Measurements from ENCODE around the gene DLG4. TPM values are rescaled to one million over a fixed set of nuclear protein-coding genes. Genes with fewer than 3 reads are reported as not detected.

Gene DLG4
- total and polyA plus RNA-seq, 2 donors (not counting 1 experiment from before 2014, with no cell fraction given), result 2.0 to 12.5 TPM

DNA sequence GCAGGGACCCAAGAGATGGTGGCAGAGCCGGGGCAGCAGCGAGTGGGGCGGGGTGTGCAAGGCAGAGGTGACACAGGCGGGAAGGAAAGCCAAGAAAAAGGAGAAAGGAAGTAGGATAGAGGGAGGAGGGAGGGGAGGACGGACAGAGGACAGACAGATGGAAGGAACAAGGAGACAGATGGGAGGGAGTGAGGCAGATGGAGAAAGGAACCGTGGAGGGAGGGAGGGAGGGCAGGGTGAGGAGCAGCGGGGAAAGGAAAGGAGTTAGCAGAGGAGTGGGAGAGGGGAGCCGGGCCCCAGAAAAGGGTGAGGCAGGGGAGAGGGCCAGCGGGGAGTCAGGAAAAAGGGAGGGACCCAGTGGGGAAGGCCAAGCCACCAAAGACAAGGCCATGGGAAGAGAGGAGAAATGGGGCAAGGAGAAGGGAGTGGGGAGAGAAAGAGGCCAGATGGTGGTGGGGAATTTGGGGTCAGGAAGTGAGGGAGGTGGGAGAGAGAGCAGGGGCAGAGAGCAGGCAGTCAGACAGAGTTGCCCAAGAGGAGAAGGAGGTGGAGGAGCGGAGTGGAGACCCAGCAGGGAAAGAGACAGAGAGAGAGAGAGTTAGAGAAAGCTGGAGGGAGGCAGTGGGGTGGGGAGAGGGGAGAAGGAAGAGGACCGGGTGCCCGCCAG lies 27.2 kb downstream of the DLG4 start:
- no peaks in the 10 kb centered on the region for H3K4me1 Mint-ChIP-seq

DNA sequence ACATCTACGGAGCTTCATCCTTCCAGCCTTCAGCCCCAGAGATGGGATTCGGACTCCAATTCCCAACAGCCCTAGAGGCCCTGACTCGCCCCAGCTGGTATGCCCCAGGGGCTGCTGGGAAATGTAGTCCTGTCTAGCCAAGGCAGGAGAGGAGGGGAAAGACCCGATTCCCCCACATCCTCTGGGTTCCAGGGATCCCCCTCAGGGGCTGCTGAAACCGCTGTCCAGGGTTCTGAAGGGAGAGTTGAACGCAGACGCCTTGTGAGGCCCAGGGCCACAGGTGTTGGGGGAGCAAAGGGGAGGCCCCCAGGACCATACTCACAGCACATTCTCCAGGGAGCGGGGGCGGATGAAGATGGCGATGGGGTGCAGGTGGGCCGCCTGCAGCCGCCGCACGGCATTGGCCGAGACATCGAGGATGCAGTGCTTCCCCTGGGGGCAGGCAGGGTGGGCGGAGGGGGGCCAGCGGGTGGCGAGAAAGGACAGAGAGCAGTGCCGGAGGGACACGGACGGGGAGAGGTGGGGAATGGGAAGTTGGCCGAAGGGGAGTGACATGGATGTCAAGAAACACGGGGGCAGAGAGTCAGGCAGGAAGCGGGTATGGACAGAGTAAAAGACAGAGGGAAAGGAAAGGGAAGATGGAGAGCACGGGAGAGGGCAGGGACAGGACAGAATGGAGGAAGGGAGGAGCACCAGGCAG lies 27.9 kb downstream of the DLG4 start:
- no peaks in the 10 kb centered on the region for H3K36me3 ChIP-seq (replicated peaks in 1 of 2; ENCODE audit: control extremely low read depth in 1 of 2, control insufficient read depth in 1 of 2, extremely low read depth in 1 of 2, insufficient read depth in 2 of 2, low read length in 1 of 2)
- no peak overlapping the region for H3K4me3 Mint-ChIP-seq
- H3K79me2 ChIP-seq (ENCODE audit: control insufficient read depth, insufficient read depth, low read length), result no peaks in the 10 kb centered on the region
- no peaks in the 10 kb centered on the region for H3K4me1 Mint-ChIP-seq
- no peak overlapping the region for H3K4me2 ChIP-seq (replicated peaks; ENCODE audit: low read depth, low read length, poor library complexity, severe bottlenecking)
- ChIA-PET POLR2A (no interaction called here), CTCF (no interaction called here)
- no peak overlapping the region for H3K27ac Mint-ChIP-seq
- H3K9me3 Mint-ChIP-seq (ENCODE audit: insufficient read depth), result no peaks in the 10 kb centered on the region
- no peaks in the 10 kb centered on the region for H4K20me1 ChIP-seq (ENCODE audit: control insufficient read depth, insufficient read depth, low read length, poor library complexity, severe bottlenecking)
- H2AFZ ChIP-seq (ENCODE audit: insufficient read depth, low read depth, low read length, poor library complexity, severe bottlenecking), result no peak overlapping the region
- no peak overlapping the region for H3K9ac ChIP-seq (ENCODE audit: low read length)
- H3K4me3 ChIP-seq (ENCODE audit: control extremely low read depth in 1 of 5, extremely low read depth in 1 of 5, insufficient read depth in 1 of 5, low read depth in 2 of 5, low read length in 4 of 5), result no peak overlapping the region
- TF ChIP-seq EZH2 (IDR thresholded peaks at IDR 0.05; ENCODE audit: borderline replicate concordance, insufficient read depth, low read depth, low read length, poor library complexity, severe bottlenecking), result no peak
- TF ChIP-seq, protein P1, sequence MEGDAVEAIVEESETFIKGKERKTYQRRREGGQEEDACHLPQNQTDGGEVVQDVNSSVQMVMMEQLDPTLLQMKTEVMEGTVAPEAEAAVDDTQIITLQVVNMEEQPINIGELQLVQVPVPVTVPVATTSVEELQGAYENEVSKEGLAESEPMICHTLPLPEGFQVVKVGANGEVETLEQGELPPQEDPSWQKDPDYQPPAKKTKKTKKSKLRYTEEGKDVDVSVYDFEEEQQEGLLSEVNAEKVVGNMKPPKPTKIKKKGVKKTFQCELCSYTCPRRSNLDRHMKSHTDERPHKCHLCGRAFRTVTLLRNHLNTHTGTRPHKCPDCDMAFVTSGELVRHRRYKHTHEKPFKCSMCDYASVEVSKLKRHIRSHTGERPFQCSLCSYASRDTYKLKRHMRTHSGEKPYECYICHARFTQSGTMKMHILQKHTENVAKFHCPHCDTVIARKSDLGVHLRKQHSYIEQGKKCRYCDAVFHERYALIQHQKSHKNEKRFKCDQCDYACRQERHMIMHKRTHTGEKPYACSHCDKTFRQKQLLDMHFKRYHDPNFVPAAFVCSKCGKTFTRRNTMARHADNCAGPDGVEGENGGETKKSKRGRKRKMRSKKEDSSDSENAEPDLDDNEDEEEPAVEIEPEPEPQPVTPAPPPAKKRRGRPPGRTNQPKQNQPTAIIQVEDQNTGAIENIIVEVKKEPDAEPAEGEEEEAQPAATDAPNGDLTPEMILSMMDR (IDR thresholded peaks at IDR 0.05), result no peak
- no peak overlapping the region for H3K27ac ChIP-seq (ENCODE audit: low read length in 2 of 2)
- peak; percentile 30 for DNase-seq
- no peak for ATAC-seq (ENCODE audit: low read depth)
- no peaks in the 10 kb centered on the region for H3K27me3 ChIP-seq (replicated peaks in 1 of 4; ENCODE audit: control extremely low read depth in 1 of 4, control insufficient read depth in 3 of 4, insufficient read depth in 4 of 4, low read length in 3 of 4)
- H3K4me1 ChIP-seq (ENCODE audit: control insufficient read depth in 2 of 2, insufficient read depth in 2 of 2, low read length in 2 of 2), result no peaks in the 10 kb centered on the region
- H3K27me3 Mint-ChIP-seq, result peaks cover 2% of the 10 kb centered on the region
- intact Hi-C loops (cut with micrococcal nuclease), result no loop called here
- 91% methylated on average over 23 of the region's 26 CpGs for WGBS (ENCODE audit: insufficient coverage)
- no peaks in the 10 kb centered on the region for H3K9me3 ChIP-seq (ENCODE audit: control extremely low read depth in 1 of 3, control insufficient read depth in 2 of 3, insufficient read depth in 1 of 3, low read length in 2 of 3)

More for the DNA sequence above, 27.2 kb downstream of the DLG4 start:
- TF ChIP-seq, protein P1 (IDR thresholded peaks at IDR 0.05), result no peak
- no peak for TF ChIP-seq EZH2 (IDR thresholded peaks at IDR 0.05; ENCODE audit: borderline replicate concordance, insufficient read depth, low read depth, low read length, poor library complexity, severe bottlenecking)
- Histone ChIP-seq H4K20me1 (ENCODE audit: control insufficient read depth, insufficient read depth, low read length, poor library complexity, severe bottlenecking) (no peaks in the 10 kb centered on the region), H3K27ac (ENCODE audit: low read length in 2 of 2) (no peak overlapping the region), H3K4me3 (ENCODE audit: control extremely low read depth in 1 of 5, extremely low read depth in 1 of 5, insufficient read depth in 1 of 5, low read depth in 2 of 5, low read length in 4 of 5) (no peak overlapping the region), H3K36me3 (replicated peaks in 1 of 2; ENCODE audit: control extremely low read depth in 1 of 2, control insufficient read depth in 1 of 2, extremely low read depth in 1 of 2, insufficient read depth in 2 of 2, low read length in 1 of 2) (no peaks in the 10 kb centered on the region), H3K9ac (ENCODE audit: low read length) (no peak overlapping the region), H3K79me2 (ENCODE audit: control insufficient read depth, insufficient read depth, low read length) (no peaks in the 10 kb centered on the region), H3K4me1 (ENCODE audit: control insufficient read depth in 2 of 2, insufficient read depth in 2 of 2, low read length in 2 of 2) (no peaks in the 10 kb centered on the region), H3K9me3 (ENCODE audit: control extremely low read depth in 1 of 3, control insufficient read depth in 2 of 3, insufficient read depth in 1 of 3, low read length in 2 of 3) (no peaks in the 10 kb centered on the region), H3K4me2 (replicated peaks; ENCODE audit: low read depth, low read length, poor library complexity, severe bottlenecking) (no peak overlapping the region), H3K27me3 (replicated peaks in 1 of 4; ENCODE audit: control extremely low read depth in 1 of 4, control insufficient read depth in 3 of 4, insufficient read depth in 4 of 4, low read length in 3 of 4) (no peaks in the 10 kb centered on the region), H2AFZ (ENCODE audit: insufficient read depth, low read depth, low read length, poor library complexity, severe bottlenecking) (no peak overlapping the region)
- H3K27me3 Mint-ChIP-seq, result no peaks in the 10 kb centered on the region
- H3K27ac Mint-ChIP-seq, result no peak overlapping the region
- whole genome bisulfite sequencing (ENCODE audit: insufficient coverage), result 94% methylated on average over 12 of the region's 12 CpGs
- ATAC-seq (ENCODE audit: low read depth) (no peak), DNase-seq (no peak)
- ChIA-PET POLR2A (no interaction called here), CTCF (no interaction called here)
- H3K4me3 Mint-ChIP-seq, result no peak overlapping the region
- intact Hi-C loops (cut with micrococcal nuclease), result no loop called here
- H3K9me3 Mint-ChIP-seq (ENCODE audit: insufficient read depth), result no peaks in the 10 kb centered on the region

Measured in B cell (primary cell).